ENCODE results near the gene ADAM17.

- TF ChIP-seq CTCF (IDR thresholded peaks at IDR 0.05): no peak
- TF ChIP-seq POLR2AphosphoS5 (IDR thresholded peaks at IDR 0.05): no peak
These were observed 46.7 kb downstream of the ADAM17 start for GRCh38 chr2:9508931-9509330.

Measured in breast epithelium (tissue), 3 donors.